HG03432 (cell line): ENCODE measurements around the gene HAND2.

Experiments used
- ATAC-seq: cut with Tn5 transposase; IDR thresholded peaks from one replicate; pipeline ENCODE4 v1.9.1; 2021; ENCODE audit warnings: mild to moderate bottlenecking, moderate library complexity; ENCODE audit not compliant: unreplicated experiment

The HAND2 gene

DNA sequence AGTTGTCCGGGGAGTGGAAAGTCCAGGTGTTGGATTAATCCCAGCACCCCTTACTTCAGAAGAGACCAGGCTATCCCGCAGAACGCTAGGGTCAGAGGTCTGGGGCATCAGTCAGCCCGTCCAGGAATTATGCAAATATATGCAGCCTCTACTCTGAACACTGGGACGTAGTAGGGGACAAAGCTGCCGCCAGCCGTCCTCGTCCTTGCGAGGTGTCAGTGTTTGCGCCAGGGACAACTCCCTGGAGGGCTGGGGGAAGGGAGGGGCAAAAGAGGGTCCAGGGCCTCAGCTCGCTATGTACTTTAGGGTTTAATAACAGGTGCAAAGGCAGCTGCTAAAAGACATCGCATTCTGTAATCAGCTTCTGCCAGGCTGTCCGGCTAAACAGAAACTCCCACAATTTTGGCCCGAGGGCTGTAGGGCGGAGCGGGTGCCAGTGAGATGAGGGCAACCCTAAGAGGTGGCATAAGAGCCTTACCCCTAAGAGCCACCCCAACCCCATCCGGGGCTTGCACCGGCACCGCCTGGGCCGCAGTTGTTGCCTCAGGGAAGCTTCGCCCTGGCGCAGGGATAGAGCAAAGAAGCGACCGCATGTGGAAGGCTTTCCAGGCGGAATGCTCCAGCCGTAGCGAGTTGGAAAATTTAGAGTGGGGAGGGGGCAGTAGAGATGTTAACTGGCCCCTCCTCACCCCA lies 8.4 kb downstream of the HAND2 start:
- ATAC-seq: no peak

DNA sequence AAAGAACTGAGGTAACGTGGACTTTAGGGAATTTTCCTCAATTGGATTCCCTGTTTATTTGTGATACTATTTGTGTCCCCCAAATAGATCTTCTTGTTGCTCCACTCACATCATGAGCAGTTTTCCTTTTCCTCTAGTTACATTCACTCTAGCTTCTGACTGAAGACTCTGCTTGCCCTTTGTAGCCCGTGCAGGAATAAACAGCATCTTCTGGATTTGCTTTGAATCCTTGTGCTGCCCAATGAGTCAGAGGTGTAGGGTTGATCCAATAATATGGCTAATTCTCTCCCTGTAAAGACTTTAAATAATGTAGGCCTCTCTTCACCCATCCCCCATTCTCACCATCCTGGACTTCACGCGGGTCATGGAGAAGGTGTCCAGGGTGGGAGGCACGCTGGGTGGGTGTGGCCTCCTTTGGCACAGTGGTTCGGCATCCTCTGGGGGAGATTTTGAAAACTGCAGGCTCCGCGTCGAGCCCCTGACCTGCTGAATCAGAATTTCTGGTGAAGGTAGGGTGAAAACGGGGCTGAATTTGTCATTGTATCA lies 9.0 kb downstream of the HAND2 start:
- no peak for ATAC-seq

DNA sequence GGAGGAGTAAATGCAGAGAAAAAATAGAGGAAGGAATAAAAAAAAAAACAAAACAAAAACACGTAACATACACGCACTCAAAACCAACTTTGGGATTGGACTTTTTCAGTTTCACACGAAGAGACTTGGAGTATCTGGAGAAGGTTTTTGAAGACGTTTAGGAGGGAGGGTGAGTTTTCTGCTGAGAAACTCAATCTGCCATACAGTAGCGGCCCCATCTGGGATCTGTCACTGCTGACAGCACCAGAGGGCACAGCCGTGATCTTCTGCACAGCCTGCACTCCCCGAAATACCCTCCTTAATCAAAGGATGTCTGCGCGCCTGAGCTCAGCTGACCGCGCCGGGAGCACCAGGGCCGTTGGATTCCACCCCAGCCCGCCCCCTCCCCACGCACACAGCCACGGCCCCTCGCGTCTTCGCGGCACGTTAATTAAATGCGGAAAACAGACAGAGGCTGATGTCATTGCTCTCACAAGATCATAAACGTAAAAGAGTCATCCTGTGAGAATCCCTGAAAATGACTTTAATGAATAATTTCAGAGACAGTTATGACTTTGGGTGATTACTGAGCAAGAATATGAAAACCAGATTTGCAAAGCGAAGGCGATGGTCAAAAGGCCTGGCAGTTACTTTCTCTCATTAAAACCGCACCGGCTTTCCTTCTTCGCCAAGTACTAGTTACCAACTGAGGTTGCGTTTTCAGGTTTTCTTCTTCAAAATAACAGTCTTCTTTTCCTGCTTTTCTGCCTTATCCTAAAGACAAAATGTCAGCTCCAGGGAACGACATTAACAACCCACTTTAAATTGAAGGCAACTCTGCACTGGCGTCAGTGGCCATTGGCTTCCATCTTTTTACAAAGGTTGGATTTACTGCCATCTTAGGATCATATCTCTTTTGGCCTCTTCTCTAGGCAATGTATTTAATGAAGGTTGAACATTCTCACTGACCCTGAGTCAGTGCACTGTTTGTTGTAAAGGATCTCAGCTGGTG lies 10.6 kb downstream of the HAND2 start:
- ATAC-seq: no peak

DNA sequence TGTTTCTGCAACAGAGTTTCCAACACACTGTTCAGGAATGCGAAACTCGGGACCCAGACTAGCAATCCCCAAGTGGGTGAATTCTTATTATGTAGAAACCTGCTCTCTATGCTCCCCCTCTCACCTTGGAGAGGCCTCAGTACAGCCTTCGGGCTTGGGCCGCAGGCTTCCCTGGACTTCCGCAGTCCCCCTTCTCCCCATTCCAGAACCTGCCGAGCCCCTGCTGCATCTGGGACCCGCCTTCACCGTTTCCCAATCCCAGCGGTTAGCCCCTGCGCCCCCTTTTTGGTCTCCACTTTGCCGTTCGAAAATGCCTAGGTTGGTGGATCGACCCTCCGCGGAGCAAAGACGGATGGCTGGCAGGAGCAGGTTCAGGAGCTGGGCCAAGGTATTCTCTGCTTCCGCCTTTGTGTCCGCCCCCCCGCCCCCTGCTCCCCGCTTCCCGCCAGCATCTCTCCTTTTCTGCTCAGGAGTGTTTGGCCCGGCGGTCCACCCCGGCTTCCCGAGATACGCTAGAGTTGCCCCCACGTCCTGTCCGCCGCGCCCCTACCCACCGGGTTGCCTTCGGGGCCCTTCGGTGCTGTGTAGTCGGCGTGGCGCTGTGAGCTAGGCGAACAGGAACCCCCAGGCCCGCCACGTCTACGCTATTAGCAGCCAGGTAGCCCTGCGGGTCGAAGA lies 11.5 kb downstream of the HAND2 start:
- ATAC-seq: no peak

DNA sequence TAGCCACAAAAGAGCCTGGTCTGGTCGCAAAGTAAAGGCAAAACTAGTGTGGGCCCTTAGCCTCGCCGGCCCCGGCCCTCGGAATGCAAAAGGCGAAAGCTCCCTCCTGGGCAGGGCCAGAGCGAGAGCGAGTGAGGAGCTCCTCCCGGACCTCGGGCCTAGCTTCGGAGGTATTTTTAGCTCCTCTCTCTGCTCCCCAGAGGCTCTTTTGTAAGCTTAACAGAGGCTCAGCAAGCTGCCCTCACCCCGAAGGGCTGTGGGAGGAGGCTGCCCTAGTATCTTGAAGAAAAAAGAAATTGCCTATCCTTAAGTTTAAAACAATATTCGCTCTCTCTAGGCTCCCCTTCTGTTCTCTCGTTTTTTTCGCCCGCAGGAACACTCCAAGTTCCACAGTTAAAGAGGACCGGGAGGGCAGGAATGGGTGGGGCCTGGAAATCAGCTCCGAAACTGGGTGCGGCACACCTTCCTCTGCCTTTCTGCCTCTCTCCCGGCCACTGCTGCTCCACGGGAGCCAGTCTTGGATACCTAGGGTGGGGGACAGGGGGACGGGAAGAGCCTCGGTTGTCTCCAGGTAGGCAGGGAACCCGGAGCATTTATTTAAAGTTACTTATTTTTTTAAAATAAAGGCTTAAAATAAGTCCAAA lies 12.1 kb downstream of the HAND2 start:
- no peak for ATAC-seq

DNA sequence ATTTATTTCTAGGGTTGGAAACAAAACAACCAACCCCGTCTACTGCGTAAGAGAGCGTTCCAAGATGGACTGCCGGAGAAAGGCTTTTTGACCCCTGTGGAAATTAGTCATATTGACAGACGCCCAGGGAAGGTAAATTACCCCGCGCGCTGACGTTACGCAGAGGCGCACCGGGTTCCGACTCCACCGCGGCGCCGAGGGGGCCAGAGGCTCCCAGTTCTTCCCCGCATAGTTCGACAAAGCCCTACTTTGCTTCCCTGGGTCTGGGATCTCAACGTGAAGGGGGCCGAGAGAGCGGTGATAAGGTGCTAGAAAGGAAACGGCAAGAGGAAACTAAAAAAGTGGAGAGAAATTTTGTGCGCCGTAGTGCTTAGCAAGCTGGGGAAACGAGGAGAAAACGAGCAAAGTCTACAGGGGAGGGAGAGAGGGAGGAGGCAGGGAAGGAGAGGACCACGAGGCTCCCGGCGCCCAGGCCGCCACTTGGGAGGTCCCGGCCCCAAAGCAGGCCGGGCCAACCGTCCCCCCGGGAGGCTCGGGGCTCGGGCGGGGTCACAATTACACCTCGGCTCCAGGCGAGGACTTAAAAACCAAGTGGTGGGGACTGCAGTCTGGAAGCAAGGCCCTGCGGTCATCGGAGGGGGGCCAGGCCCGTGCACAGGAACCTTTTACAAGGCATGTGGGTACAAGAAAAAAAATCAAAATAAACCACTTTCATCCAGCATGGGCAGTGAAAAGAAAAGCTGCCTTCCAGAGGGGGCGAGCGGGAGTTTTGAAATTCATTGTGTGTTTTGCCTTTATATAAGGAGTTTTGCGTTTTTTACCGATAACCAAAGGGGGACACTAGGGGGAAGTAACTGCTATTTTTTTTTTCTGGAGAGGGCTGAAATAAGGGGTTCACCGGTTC lies 13.2 kb downstream of the HAND2 start:
- ATAC-seq: no peak

DNA sequence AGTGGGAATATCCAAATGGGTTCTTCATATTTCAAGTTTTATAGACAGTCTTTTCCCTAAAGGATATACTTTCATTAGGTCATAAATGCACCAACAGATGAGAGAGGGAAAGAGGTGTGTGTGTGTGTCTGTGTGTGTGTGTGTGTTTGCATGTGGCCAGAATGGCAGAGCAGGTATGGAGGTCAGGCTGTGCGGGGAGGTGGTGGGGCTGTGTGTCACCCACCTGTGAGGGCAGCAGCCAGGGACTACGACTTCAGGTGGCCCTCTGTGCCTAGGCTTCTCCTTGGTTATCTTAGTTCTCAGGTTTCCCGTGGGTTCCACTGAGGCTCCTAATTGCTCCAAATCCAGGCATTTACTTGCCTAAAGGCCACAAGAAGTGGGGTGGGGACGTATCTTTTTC lies 14.6 kb downstream of the HAND2 start:
- no peak for ATAC-seq

DNA sequence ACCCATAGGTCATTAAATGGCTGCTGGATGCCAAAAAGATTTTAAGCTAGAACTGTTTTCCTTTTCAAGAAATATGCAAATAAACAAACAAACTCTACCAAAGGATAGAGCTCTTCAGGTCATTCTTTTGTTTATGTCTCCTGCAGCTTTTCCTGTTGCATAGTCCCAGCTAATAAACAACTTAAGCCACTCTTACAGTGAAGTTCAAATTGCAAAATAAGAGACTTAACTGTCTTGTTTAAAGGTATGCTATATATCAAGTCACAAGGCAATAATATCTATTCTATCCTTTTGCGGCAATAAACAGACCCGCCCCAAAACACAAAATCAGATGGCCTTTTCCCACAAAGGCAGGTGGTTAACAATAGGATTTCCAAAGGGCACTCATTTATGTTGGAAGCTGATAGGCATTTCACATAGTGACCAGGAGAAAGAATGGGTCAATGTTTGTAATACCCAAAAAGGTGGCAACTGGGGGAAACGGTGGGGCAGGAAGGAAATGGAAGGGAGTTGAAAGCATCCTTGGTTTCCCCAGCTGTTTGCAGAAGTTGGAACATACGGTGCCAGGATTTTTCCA lies 15.3 kb downstream of the HAND2 start:
- ATAC-seq: no peak

DNA sequence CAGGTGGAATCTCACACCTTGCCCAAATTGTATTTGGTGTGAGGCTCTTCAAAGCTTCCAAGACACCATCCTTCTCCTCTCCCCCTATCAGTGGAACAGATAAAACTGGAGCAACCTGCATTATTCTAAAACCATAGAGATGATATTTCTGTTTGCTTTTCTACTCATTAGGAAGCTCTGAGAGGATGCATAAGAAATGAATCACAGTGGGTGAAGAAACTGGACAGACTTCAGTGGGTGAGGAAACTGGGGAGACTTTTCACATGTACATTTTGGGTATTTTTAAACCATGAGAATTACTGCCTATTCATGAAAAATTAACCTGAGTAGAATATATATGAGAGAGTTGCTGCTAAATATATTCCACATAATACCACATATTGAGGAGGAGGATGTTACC lies 16.4 kb downstream of the HAND2 start:
- ATAC-seq: no peak

DNA sequence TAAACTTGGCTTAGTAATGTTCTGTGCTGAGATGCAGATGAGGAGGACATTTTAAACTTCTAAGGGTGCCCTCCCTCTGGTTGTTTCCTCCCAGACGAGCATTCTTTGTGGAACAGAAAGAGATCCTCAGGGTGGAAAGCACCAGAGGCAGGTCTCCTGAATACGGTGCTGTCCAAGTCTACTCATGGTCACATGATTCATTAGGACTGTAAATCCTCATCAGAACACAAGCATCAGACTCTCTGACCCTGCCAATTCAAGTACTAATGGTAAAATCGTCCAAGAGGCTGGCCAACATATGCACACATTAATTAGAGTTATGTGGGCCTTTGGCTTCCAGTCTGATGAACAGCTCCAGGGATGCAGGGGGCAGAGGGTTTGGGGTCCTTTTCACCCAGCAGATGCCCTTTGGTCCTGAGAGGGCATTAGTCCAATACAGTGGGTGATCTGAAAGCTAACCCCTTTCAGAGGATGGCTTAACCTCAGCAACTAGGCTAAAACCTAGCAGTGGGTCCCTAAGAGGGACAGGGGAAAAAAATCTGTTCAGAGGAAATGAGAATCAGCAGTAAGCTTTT lies 18.2 kb downstream of the HAND2 start:
- no peak for ATAC-seq

DNA sequence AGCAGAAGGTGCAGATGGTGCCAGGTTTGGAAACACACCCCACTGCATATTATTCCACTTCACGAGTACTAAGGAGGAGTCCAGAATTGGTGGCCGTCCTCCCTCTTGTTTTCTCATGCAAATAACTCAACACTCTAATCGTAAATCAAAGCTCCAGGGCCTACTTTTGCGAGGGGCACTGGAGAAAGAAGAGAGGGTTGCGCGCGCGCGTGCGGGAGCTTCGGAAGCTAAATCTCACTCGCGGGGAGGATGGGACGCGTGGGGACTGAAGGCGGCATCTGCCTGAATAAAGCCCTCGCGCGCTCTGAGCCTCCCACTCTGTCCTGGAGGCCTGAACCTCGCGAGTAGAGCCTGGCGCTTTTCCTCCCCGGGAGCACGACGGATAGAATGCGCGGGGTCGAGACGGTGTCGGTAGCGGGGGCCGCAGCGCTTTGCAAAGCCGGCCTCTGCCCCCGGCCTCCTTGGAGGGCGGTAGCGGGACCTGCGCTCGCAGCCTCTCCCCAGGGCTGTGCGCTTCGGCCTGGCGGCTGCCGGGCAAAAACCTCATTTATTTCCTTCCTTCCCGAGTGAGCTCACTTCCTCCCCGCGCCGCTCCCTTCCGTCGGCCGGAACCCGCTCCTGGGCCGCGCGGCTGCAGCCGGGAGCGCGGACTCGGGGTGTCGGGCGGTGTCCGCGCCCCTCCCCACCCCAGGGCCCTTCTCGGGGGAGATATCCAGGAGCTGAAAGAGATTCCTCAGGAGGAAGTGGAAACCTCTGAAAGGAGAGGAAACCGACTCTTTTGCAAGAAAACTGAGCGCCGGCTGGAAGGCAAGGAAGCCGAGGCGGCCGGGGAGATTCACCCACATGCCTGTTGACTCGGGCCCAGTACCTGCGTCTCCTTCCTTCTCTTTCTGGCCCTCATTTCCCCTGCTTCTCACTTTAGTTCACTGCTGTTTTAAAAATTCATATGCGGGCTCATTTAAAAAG lies 20.7 kb downstream of the HAND2 start:
- peak; percentile 49 for ATAC-seq

DNA sequence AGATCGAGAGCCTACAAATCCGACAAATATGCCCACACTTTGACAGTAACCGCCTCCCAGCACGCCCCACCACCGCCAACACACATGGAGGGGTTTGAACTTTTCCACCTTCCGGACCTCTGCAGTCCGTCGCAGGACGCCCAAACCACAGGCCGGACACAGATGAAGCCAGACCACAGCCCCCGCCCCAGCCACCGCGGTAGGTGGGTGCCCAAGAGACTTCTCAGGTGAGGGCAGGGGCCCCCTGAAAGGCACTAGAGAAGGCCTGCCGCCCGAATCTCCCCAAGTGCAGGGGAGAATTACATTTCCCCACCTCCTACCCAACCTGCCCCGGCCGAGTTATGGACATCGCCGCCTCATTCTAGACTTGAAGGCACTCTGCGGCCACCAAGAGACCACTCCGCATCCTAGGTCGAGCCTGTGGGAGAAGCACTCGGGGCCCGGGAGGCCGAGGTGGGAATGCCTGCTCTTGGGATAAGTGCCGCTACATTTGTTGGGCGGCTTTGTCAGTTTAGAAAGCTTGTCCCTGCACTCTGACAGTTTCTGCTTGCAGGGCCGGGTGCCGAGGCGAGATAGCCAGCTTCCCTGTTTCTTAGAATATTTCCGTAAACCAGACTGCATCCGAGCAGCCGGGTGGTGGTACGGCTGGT lies 21.5 kb downstream of the HAND2 start:
- peak; percentile 1 for ATAC-seq

DNA sequence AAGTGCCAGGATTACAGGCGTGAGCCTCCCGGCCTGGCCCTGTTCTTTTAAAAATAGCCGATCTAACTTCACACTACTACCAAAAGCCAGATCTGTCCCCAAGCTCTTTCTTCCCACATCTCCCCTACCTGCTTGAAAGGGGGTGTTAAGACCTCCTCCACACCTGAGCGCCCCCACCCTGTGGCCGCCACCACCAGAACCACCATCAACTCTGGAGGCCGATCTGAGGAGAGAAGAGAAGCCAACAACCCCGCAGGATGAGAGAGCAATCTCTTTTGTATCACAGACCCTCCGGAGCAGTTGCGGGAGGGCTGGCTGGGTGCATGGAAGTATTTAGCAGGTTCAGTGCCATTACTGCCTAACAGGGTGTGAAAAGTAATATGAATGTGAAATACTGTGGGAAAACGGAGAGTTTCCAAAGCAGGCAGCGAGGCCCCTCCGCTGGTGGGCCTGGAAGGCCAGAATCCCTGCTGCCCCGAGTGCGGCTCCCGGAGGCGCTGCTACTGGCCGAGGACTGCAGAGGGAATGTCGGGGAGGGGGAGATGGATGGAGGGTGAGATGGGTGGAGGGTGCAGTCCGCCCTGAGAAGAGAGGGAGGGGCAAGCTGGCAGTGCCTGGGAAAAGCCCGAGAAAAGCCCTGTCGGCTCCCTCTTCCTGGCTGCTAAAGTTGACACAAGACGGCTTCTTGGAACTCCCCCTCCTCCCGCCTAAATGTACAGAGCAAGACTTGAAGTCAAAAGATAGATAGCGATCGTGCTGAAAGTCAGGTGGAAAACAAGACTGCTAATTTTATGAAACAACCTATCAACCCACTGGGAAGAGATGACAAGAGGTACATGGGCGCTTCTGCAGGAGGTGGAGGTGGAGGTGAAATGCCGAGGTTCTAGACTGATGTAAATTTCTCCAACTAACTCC lies 22.3 kb downstream of the HAND2 start:
- no peak for ATAC-seq

DNA sequence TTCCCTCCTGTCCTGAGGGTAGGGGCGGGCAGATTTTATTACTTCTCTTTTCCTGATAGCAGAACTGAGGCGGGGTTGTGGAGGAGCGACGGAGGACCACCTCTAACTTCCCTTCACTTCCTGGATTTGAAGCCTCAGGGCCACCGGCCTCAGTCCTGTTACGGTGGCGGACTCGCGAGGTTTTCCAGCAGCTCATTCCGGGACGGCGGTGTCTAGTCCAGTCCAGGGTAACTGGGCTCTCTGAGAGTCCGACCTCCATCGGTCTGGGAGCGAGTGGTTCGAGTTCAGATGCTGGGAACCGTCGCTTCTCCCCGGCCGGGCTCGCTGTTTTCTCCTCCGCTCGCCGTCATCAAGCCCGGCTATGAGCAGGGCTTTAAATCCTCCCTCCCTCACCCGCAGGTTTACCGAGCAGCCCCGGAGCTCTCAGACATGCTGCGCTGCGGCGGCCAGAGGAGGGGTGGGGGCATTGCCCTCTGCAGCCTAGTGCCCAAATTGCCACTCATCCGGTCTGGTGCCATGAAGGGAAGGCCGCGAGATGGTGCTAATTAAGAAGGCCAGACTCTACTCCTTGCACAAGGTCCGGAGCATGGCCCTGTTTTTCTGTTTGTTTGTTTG lies 23.3 kb downstream of the HAND2 start:
- peak; percentile 6 for ATAC-seq

DNA sequence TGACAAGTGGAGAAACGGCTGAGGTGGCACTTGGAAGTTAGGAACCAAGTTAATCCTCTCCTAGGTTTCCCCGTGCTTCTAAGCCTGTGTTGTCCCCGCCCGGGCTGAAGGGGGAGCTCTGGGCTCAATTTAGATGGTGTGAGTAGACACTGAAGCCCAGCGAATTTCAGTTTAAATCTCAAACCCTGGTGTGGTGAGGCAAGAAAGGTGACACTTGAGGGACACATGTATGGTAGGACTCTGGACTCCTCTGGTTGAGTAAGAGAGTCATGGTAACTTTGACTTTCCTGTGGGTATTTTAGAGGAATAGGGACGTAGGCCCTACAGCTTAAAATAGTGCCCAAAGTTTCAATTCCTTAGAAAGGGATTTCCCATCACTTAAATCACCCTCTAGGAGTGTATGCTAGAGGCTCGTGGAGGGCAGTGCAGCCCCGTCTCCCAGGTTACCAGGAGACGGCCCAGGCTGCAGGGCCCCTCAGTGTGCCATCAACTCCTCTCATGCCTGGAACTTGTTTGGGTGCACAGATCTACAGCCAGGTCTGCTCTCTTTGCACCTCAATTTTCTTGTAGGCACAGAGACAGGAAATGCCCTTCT lies 24.0 kb downstream of the HAND2 start:
- ATAC-seq: peak; percentile 73

DNA sequence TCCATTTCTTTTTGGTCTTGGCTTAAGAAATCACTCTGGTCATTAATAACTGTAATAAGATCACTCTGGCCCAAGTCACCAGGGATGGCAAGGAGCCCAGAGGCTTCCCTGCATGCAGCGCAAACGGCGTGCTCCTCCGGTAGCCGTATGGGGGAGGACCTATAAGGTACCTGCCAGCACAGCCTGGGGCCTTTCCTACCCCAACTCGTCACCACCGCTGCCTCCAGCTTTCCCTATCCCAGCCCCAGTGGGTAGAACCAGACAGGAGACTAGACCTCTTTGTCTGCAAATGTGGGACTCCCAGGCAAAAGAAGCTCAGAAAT lies 25.9 kb downstream of the HAND2 start:
- ATAC-seq: no peak
